Activated T-helper 1 cell treated with Interleukin-2 at 50 U/mL for 16 hours (primary cell): ENCODE results near the gene UGDH.
A peak's percentile ranks its signal among the peaks of the same experiment; 100 is the strongest.
"Not testable (repeated sequence)": the region's sequence is repeated elsewhere in the genome, so short reads cannot be mapped to it uniquely, and the experiment has no call there.

Source experiments
- DNase-seq: peaks from one replicate; pipeline ENCODE4 v3.0.0-alpha.2; 2020; ENCODE audit warnings: low read depth

Gene UGDH

GRCh38 chr4:39495446-39496213 is 31.6 kb downstream of the UGDH start:
- DNase-seq: no peak

- no peak for DNase-seq
These were observed 32.9 kb downstream of the UGDH start for GRCh38 chr4:39494354-39494753.

GRCh38 chr4:39490322-39490721 is 36.9 kb downstream of the UGDH start:
- DNase-seq: no peak

- no peak for DNase-seq
These were observed 40.9 kb downstream of the UGDH start for GRCh38 chr4:39486221-39486804.

- DNase-seq: no peak
These were observed 42.5 kb downstream of the UGDH start for GRCh38 chr4:39484582-39485272.

GRCh38 chr4:39480902-39481695 is 46.1 kb downstream of the UGDH start:
- no peak for DNase-seq

- DNase-seq: no peak
These were observed 47.0 kb downstream of the UGDH start for GRCh38 chr4:39480251-39480650.

GRCh38 chr4:39476187-39476895 is 50.9 kb downstream of the UGDH start:
- DNase-seq: no peak

- DNase-seq: no peak
These were observed 54.8 kb downstream of the UGDH start for GRCh38 chr4:39472396-39472795.

GRCh38 chr4:39470402-39470801 is 56.8 kb downstream of the UGDH start:
- no peak for DNase-seq

- DNase-seq: no peak
These were observed 57.7 kb downstream of the UGDH start for GRCh38 chr4:39469429-39470077.

- no peak for DNase-seq
These were observed 59.8 kb downstream of the UGDH start for GRCh38 chr4:39467464-39467863.

- no peak for DNase-seq
These were observed 60.5 kb downstream of the UGDH start for GRCh38 chr4:39466747-39467146.

- no peak for DNase-seq
These were observed 62.2 kb downstream of the UGDH start for GRCh38 chr4:39464886-39465501.

- peak; percentile 88 for DNase-seq
These were observed 68.5 kb downstream of the UGDH start, which contains the start of the genes LIAS and RPL9 for GRCh38 chr4:39458505-39459300. TSS of gene LIAS (plus strand) at chr4:39459056. CDS start at chr4:39459118, 62 bp downstream. TSS of gene RPL9 (minus strand) at chr4:39458922. CDS start at chr4:39458439, 483 bp downstream.

- not testable (repeated sequence) for DNase-seq
These were observed 69.1 kb downstream of the UGDH start for GRCh38 chr4:39458161-39458504.

GRCh38 chr4:39456946-39457763 is 70.1 kb downstream of the UGDH start:
- no peak for DNase-seq

GRCh38 chr4:39455486-39455885 is 71.8 kb downstream of the UGDH start:
- DNase-seq: no peak

GRCh38 chr4:39453738-39454137 is 73.5 kb downstream of the UGDH start:
- no peak for DNase-seq
